HG02938 (cell line): ENCODE data around the gene AKNA.
A peak's percentile ranks its signal among the peaks of the same experiment; 100 is the strongest.

Experiments
- ATAC-seq: cut with Tn5 transposase; IDR thresholded peaks from one replicate; pipeline ENCODE4 v1.9.1; 2021; ENCODE audit warnings: mild to moderate bottlenecking, moderate library complexity; ENCODE audit not compliant: unreplicated experiment

The AKNA gene

GRCh38 chr9:114387680-114388356, at the start of gene AKNA:
TSS of gene AKNA (minus strand) at chr9:114387982. CDS start at chr9:114381333, 6,649 bp downstream.
- ATAC-seq = no peak

GRCh38 chr9:114437401-114437893, 49.7 kb upstream of the AKNA start:
- no peak for ATAC-seq

- ATAC-seq = no peak
Observed at GRCh38 chr9:114434878-114435311, 47.1 kb upstream of the AKNA start.

- peak; percentile 81 for ATAC-seq
Observed at GRCh38 chr9:114433720-114434255, 46.0 kb upstream of the AKNA start.

GRCh38 chr9:114433086-114433485, 45.3 kb upstream of the AKNA start:
- no peak for ATAC-seq

- no peak for ATAC-seq
Observed at GRCh38 chr9:114432323-114433067, 44.7 kb upstream of the AKNA start.

GRCh38 chr9:114431770-114432169, 44.0 kb upstream of the AKNA start:
- no peak for ATAC-seq

- ATAC-seq = no peak
Observed at GRCh38 chr9:114431003-114431402, 43.2 kb upstream of the AKNA start.

- ATAC-seq = no peak
Observed at GRCh38 chr9:114430457-114430856, 42.7 kb upstream of the AKNA start.

GRCh38 chr9:114429488-114429887, 41.7 kb upstream of the AKNA start:
- ATAC-seq = no peak

- ATAC-seq = no peak
Observed at GRCh38 chr9:114428466-114428865, 40.7 kb upstream of the AKNA start.

- ATAC-seq = no peak
Observed at GRCh38 chr9:114427644-114428043, 39.9 kb upstream of the AKNA start.

GRCh38 chr9:114426046-114426948, 38.5 kb upstream of the AKNA start:
- ATAC-seq = no peak

GRCh38 chr9:114425126-114425525, 37.3 kb upstream of the AKNA start:
- no peak for ATAC-seq

GRCh38 chr9:114424126-114424525, 36.3 kb upstream of the AKNA start:
- no peak for ATAC-seq

GRCh38 chr9:114423181-114423580, 35.4 kb upstream of the AKNA start:
- no peak for ATAC-seq

- no peak for ATAC-seq
Observed at GRCh38 chr9:114421147-114421546, 33.4 kb upstream of the AKNA start.

GRCh38 chr9:114419796-114420195, 32.0 kb upstream of the AKNA start:
- no peak for ATAC-seq

- no peak for ATAC-seq
Observed at GRCh38 chr9:114418053-114418452, 30.3 kb upstream of the AKNA start.

GRCh38 chr9:114417511-114417910, 29.7 kb upstream of the AKNA start:
- ATAC-seq = no peak

GRCh38 chr9:114416906-114417305, 29.1 kb upstream of the AKNA start:
- ATAC-seq = no peak
